ENCODE data around the gene SENP5.
"Not testable (repeated sequence)": the region's sequence is repeated elsewhere in the genome, so short reads cannot be mapped to it uniquely, and the experiment has no call there.

Gene SENP5

GRCh38 chr3:196837819-196838420, 29.8 kb upstream of the SENP5 start:
- Histone ChIP-seq H3K9me2 (replicated peaks; ENCODE audit: insufficient read depth, low read length) (no peaks in the 10 kb centered on the region), H3K9ac (ENCODE audit: low read length) (no peak overlapping the region), H3K4me2 (ENCODE audit: low read depth, low read length, poor library complexity, severe bottlenecking) (no peak overlapping the region), H3F3A (ENCODE audit: insufficient read depth) (0 out of 2 replicates have a peak, but pooled peaks cover 7% of the 10 kb centered on the region), H3K36me3 (ENCODE audit: low read length) (no peaks in the 10 kb centered on the region), H4K20me1 (ENCODE audit: low read depth, low read length) (no peaks in the 10 kb centered on the region), H3K79me2 (ENCODE audit: insufficient read depth, low read length) (no peaks in the 10 kb centered on the region), H3K27me3 (ENCODE audit: low read length) (no peaks in the 10 kb centered on the region), H2AFZ (ENCODE audit: low read depth, low read length, severe bottlenecking) (no peak overlapping the region), H3K27ac (ENCODE audit: low read depth, low read length) (no peak overlapping the region), H3K9me3 (ENCODE audit: insufficient read depth, low read length) (no peaks in the 10 kb centered on the region), H3K4me3 (ENCODE audit: insufficient read depth, low read length, poor library complexity, severe bottlenecking) (no peak overlapping the region)
- peak; percentile 86 for TF ChIP-seq CTCF (IDR thresholded peaks at IDR 0.05; ENCODE audit: insufficient read depth, low read length, poor library complexity, severe bottlenecking)
- no peak for TF ChIP-seq EZH2phosphoT487 (conservative IDR thresholded peaks at IDR 0.05; ENCODE audit: low read length)

DNA sequence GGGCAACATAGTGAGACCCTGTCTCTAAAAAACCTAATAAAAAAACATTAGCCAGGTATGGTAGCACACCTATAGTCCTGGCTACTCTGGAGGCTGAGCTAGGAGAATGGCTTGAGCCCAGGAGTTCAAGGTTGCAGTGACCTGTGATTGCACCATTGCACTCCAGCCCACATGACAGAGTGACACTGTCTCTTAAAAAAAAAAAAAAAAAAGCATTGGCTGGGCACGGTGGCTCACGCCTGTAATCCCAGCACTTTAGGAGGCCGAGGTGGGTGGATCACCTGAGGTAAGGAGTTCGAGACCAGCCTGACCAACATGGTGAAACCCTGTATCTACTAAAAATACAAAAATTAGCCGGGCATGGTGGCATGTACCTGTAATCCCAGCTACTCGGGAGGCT, 28.4 kb upstream of the SENP5 start:
- H3K79me2 ChIP-seq (ENCODE audit: insufficient read depth, low read length); H3K4me3 ChIP-seq (ENCODE audit: insufficient read depth, low read length, poor library complexity, severe bottlenecking); H2AFZ ChIP-seq (ENCODE audit: low read depth, low read length, severe bottlenecking); H3K9ac ChIP-seq (ENCODE audit: low read length); H3K9me2 ChIP-seq (replicated peaks; ENCODE audit: insufficient read depth, low read length); H3K4me2 ChIP-seq (ENCODE audit: low read depth, low read length, poor library complexity, severe bottlenecking); H4K20me1 ChIP-seq (ENCODE audit: low read depth, low read length); H3K27ac ChIP-seq (ENCODE audit: low read depth, low read length); H3K36me3 ChIP-seq (ENCODE audit: low read length); H3F3A ChIP-seq (ENCODE audit: insufficient read depth); H3K9me3 ChIP-seq (ENCODE audit: insufficient read depth, low read length); H3K27me3 ChIP-seq (ENCODE audit: low read length): not testable (repeated sequence)

DNA sequence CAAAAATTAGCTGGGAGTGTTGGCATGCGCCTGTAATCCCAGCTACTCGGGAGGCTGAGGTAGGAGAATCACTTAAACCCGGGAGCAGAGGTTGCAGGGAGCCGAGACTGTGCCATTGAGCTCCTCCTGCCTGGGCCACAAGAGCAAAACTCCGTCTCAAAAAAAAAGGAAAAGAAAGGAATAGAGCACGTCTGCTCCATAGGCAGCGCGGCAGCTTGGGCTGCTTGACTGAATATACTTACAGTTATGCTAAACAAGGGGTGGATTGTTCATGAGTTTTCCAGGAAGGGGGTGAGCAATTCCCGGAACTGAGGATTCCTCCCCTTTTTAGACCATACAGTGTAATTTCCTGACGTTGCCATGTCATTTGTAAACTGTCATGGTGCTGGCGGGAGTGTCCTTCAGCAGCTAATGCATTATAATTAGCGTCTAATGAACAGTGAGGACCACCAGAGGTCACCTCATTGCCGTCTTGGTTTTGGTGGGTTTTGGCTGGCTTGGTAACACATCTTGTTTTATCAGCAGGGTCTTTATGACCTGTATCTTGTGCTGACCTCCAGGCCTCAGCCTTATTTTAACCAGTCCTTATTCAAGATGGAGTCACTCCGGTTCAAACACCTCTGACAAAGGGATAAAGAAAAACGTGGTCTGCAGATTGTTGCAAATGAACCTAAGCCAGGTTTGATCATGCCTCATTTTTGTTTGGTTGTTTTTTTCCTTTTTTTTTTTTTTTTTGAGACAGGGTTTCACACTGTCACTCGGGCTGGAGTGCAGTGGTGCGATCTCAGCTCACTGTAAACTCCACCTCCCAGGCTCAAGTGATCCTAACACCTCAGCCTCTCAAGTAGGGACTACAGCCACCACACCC, 24.9 kb upstream of the SENP5 start:
- no peak for TF ChIP-seq EZH2phosphoT487 (conservative IDR thresholded peaks at IDR 0.05; ENCODE audit: low read length)
- TF ChIP-seq CTCF (IDR thresholded peaks at IDR 0.05; ENCODE audit: insufficient read depth, low read length, poor library complexity, severe bottlenecking) = no peak
- H3F3A ChIP-seq (ENCODE audit: insufficient read depth) = no peaks in the 10 kb centered on the region
- H3K9me3 ChIP-seq (ENCODE audit: insufficient read depth, low read length) = no peaks in the 10 kb centered on the region
- no peaks in the 10 kb centered on the region for H4K20me1 ChIP-seq (ENCODE audit: low read depth, low read length)
- no peak overlapping the region for H3K27ac ChIP-seq (ENCODE audit: low read depth, low read length)
- no peak overlapping the region for H3K4me2 ChIP-seq (ENCODE audit: low read depth, low read length, poor library complexity, severe bottlenecking)
- no peak overlapping the region for H2AFZ ChIP-seq (ENCODE audit: low read depth, low read length, severe bottlenecking)
- H3K79me2 ChIP-seq (ENCODE audit: insufficient read depth, low read length) = no peaks in the 10 kb centered on the region
- no peaks in the 10 kb centered on the region for H3K9me2 ChIP-seq (replicated peaks; ENCODE audit: insufficient read depth, low read length)
- no peaks in the 10 kb centered on the region for H3K36me3 ChIP-seq (ENCODE audit: low read length)
- no peaks in the 10 kb centered on the region for H3K27me3 ChIP-seq (ENCODE audit: low read length)
- no peak overlapping the region for H3K4me3 ChIP-seq (ENCODE audit: insufficient read depth, low read length, poor library complexity, severe bottlenecking)
- no peak overlapping the region for H3K9ac ChIP-seq (ENCODE audit: low read length)

All from SU-DHL-6 (cell line).